GM23248 (cell line): ENCODE data around the gene ASPSCR1. TPM values are rescaled to one million over a fixed set of nuclear protein-coding genes. Genes with fewer than 3 reads are reported as not detected.

Source experiments
- DNase-seq: peaks from one replicate; pipeline ENCODE4 v3.0.0-alpha.2; 2015
- H2AFZ ChIP-seq: fragments of 200-600 bp; sonication (generic); 2 replicates; pipeline ENCODE4 v1.6.1; 2016; ENCODE audit warnings: antibody characterized with exemption
- H3F3A ChIP-seq: fragments of 200-600 bp; sonication (generic); 2 replicates; pipeline ENCODE4 v1.6.1; 2016; ENCODE audit warnings: mild to moderate bottlenecking, antibody characterized with exemption, mixed run types; ENCODE audit not compliant: insufficient read depth
- H3K27ac ChIP-seq: fragments of 200-600 bp; sonication (generic); 2 replicates; pipeline ENCODE4 v1.5.1; 2016; ENCODE audit warnings: mild to moderate bottlenecking
- H3K27me3 ChIP-seq: fragments of 200-600 bp; sonication (generic); replicated peaks from 2 replicates; pipeline ENCODE4 v1.6.1; 2016; ENCODE audit warnings: mild to moderate bottlenecking; ENCODE audit not compliant: insufficient read depth
- H3K36me3 ChIP-seq: fragments of 200-600 bp; sonication (generic); 2 replicates; pipeline ENCODE4 v1.6.1; 2016; ENCODE audit warnings: low read depth, mild to moderate bottlenecking
- H3K4me1 ChIP-seq: fragments of 200-600 bp; sonication (generic); 2 replicates; pipeline ENCODE4 v1.6.1; 2016; ENCODE audit warnings: mild to moderate bottlenecking; ENCODE audit not compliant: insufficient read depth
- H3K4me2 ChIP-seq: fragments of 200-600 bp; sonication (generic); one replicate; pipeline ENCODE4 v1.6.1; 2016; ENCODE audit warnings: mild to moderate bottlenecking; ENCODE audit not compliant: unreplicated experiment
- H3K4me3 ChIP-seq: fragments of 200-600 bp; sonication (generic); 2 replicates; pipeline ENCODE4 v1.5.1; 2016; ENCODE audit warnings: mild to moderate bottlenecking
- H3K79me2 ChIP-seq: fragments of 200-600 bp; sonication (generic); 2 replicates; pipeline ENCODE4 v1.6.1; 2016; ENCODE audit warnings: mild to moderate bottlenecking; ENCODE audit not compliant: insufficient read depth
- H3K9ac ChIP-seq: fragments of 200-600 bp; sonication (generic); 2 replicates; pipeline ENCODE4 v1.6.1; 2016; ENCODE audit warnings: mild to moderate bottlenecking
- H3K9me2 ChIP-seq: fragments of 200-600 bp; sonication (generic); 2 replicates; pipeline ENCODE4 v1.6.1; 2016; ENCODE audit warnings: mixed run types, mild to moderate bottlenecking, moderate library complexity; ENCODE audit not compliant: insufficient read depth
- H3K9me3 ChIP-seq: fragments of 200-600 bp; sonication (generic); one replicate; pipeline ENCODE4 v1.6.1; 2017; ENCODE audit warnings: low read depth
- H4K20me1 ChIP-seq: fragments of 200-600 bp; sonication (generic); 2 replicates; pipeline ENCODE4 v1.6.0; 2016; ENCODE audit not compliant: insufficient read depth
- EZH2 ChIP-seq: fragments of 200-600 bp; sonication (generic); IDR thresholded peaks from 2 replicates; pipeline ENCODE4 v1.6.1; 2018; ENCODE audit warnings: antibody characterized with exemption, mild to moderate bottlenecking; ENCODE audit not compliant: insufficient read depth, poor library complexity, severe bottlenecking
- EZH2phosphoT487 ChIP-seq: fragments of 200-600 bp; sonication (generic); IDR thresholded peaks from 2 replicates; pipeline ENCODE4 v1.6.1; 2018; ENCODE audit warnings: antibody characterized with exemption, moderate library complexity, mild to moderate bottlenecking, low read depth; ENCODE audit not compliant: insufficient read depth
- WGBS, 2 experiments: methylation state at CpG; one replicate each; pipeline ENCODE4 v1.1.6; 2015 to 2017; ENCODE audit warnings: low lambda C conversion rate in 2 of 2, low coverage in 1 of 2; ENCODE audit errors: missing lambda C conversion rate in 2 of 2; 5-methylcytosine and 5-hydroxymethylcytosine counted together
- in situ Hi-C: fragments of 300-500 bp; cut with MboI; formaldehyde crosslinking; loops from 2 replicates; pipeline ENCODE4 v1.15.0; 2020
- polyA plus RNA-seq: library from polyadenylated mRNA; unstranded; fragments of >200 nt; fragmentation: Nextera tagmentation; extraction: Ambion mirVana; gene quantifications from 2 replicates; pipeline ENCODE4 v1.2.1, GENCODE V29; 2016
- total RNA-seq: library from RNA; depleted of rRNA; stranded (reverse); fragments of >200 nt; shearing (Covaris generic); gene quantifications from 2 replicates; pipeline ENCODE4 v1.2.3, GENCODE V29; 2014

ASPSCR1 gene
- total and polyA plus RNA-seq, 2 experiments from 2014 or later = 20.6 to 23.5 TPM

- Histone ChIP-seq H3K79me2 (no peaks in the 10 kb centered on the region), H3K27ac (no peak overlapping the region), H3K27me3 (peaks cover 20% of the 10 kb centered on the region), H3K4me2 (no peak overlapping the region), H2AFZ (no peak overlapping the region), H3K4me3 (no peak overlapping the region), H3K9ac (no peak overlapping the region), H3F3A (no peaks in the 10 kb centered on the region), H3K4me1 (no peaks in the 10 kb centered on the region), H3K36me3 (no peaks in the 10 kb centered on the region), H4K20me1 (no peaks in the 10 kb centered on the region), H3K9me2 (no peaks in the 10 kb centered on the region), H3K9me3 (no peaks in the 10 kb centered on the region)
- DNase-seq = no peak
- no peak for TF ChIP-seq EZH2phosphoT487
- WGBS, 2 experiments = 58 to 61% methylated on average over 14 to 15 of the region's 15 CpGs
- in situ Hi-C loops = no loop called here
These were observed 18.6 kb upstream of the ASPSCR1 start for GRCh38 chr17:81958633-81959342.

- Histone ChIP-seq H3K4me1 (0 out of 2 replicates have a peak, but pooled peaks cover 2% of the 10 kb centered on the region), H3K27me3 (peaks cover 20% of the 10 kb centered on the region), H3K9me2 (no peaks in the 10 kb centered on the region), H3K4me2 (no peak overlapping the region), H3K4me3 (peak overlapping the region; percentile 34; the same call in 1 of the 2 replicates), H2AFZ (peak overlapping the region; percentile 23; the same call in 1 of the 2 replicates), H3K27ac (no peak overlapping the region), H3F3A (peaks cover 7% of the 10 kb centered on the region), H3K9ac (no peak overlapping the region), H3K36me3 (no peaks in the 10 kb centered on the region), H4K20me1 (no peaks in the 10 kb centered on the region), H3K9me3 (no peaks in the 10 kb centered on the region), H3K79me2 (no peaks in the 10 kb centered on the region)
- TF ChIP-seq EZH2 = no peak
- no peak for TF ChIP-seq EZH2phosphoT487
- in situ Hi-C loops = no loop called here
- WGBS, 2 experiments = 7 to 12% methylated on average over 22 to 51 of the region's 112 CpGs
- DNase-seq = peak; percentile 73
These were observed 17.9 kb upstream of the ASPSCR1 start for GRCh38 chr17:81959362-81960129.

DNA sequence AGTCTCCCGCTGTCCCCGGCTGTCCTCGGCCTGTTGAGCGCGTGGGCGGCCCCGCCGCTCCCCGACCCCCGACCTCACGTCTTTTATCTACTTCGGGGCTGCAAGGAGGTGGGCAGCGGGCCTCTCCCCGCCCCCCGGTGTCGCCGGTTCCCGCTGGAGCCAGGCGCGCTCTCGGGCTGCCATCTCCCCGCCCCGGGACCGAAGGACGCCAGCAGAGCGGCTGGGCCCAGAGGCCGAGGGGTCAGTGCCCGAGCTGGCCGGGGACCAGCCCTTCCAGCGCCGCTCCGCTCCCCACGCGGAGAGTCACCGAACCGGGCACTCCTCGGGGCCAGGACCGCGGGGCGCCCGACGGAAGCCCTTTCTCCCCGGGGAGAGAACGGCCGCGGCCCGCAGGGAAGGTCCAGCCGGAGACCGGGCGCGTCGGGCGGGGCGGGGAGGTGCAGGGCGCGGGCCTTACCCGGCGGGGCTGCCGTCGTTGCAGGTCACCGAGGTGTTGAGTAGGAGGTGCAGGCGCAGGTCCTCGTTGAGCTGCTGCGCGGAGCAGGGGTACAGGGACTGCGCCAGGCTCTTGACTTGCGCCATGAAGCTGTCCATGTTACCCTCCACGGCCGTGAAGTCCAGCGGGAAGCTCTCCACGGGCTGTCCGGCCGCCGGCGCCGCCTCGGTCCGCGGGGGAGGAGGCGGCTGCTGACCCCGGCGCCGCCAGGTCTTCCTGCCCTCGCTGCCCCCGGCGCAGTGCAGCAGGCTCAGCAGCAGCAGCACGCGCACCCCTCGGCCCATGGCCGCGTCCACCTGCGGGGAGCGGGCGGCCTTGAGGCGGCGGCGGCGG, 17.1 kb upstream of the ASPSCR1 start:
- Histone ChIP-seq H3K4me2 (no peak overlapping the region), H3K4me3 (peak overlapping the region; percentile 34; the same call in 1 of the 2 replicates), H2AFZ (peak overlapping the region; percentile 23; the same call in 1 of the 2 replicates), H3K9ac (no peak overlapping the region), H3K27me3 (peaks cover 20% of the 10 kb centered on the region), H3F3A (peaks cover 13% of the 10 kb centered on the region), H3K36me3 (no peaks in the 10 kb centered on the region), H3K9me3 (no peaks in the 10 kb centered on the region), H3K9me2 (no peaks in the 10 kb centered on the region), H4K20me1 (no peaks in the 10 kb centered on the region), H3K27ac (no peak overlapping the region), H3K4me1 (peaks cover 10% of the 10 kb centered on the region; the same call in 1 of the 2 replicates), H3K79me2 (no peaks in the 10 kb centered on the region)
- DNase-seq = no peak
- in situ Hi-C loops = no loop called here
- WGBS, 2 experiments = 3 to 5% methylated on average over 78 to 83 of the region's 98 CpGs
- peak; percentile 95 for TF ChIP-seq EZH2
- TF ChIP-seq EZH2phosphoT487 = peak; percentile 71

DNA sequence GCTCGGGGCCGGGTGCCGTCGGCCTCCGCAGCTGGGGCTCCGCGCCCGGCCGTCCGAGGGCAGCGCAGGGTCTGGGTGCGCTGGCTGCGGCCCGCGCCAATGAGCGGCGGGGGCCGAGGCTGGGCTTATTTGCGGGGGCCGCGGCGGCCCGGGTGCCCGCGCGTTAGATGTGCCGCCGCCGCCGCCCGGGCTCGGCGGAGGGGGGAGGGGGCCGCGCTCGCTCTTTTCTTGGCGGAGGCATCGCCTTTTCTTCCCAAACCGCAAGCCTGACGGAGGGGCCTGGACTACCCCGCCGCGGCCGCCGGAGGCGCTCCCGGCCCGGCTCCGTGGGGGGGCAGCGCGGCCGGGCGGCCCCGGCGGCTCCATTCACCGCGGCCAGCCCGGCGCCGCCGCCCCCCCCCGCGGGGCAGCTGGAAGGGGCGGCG, 16.3 kb upstream of the ASPSCR1 start, which contains the start of gene NOTUM:
NOTUM (minus strand) TSS at position 101 of the 425 bp plus-strand sequence. CDS start 278 bp downstream, outside the sequence.
- DNase-seq = peak; percentile 61
- no peaks in the 10 kb centered on the region for H3K9me2 ChIP-seq
- H3K79me2 ChIP-seq = no peaks in the 10 kb centered on the region
- no peak within 1 kb of the TSS for H3K4me3 ChIP-seq
- peaks cover 20% of the 10 kb centered on the region for H3K27me3 ChIP-seq
- in situ Hi-C loops = no loop called here
- H3F3A ChIP-seq = peaks cover 13% of the 10 kb centered on the region
- H3K4me2 ChIP-seq = no peak within 1 kb of the TSS
- 0 to 2% methylated on average over 19 to 26 of the region's 65 CpGs for WGBS, 2 experiments
- H3K4me1 ChIP-seq = peaks cover 13% of the 10 kb centered on the region; the same call in 1 of the 2 replicates
- H3K27ac ChIP-seq = no peak within 1 kb of the TSS
- no peaks in the 10 kb centered on the region for H3K9me3 ChIP-seq
- TF ChIP-seq EZH2 (no peak), EZH2phosphoT487 (no peak)
- 0 out of 2 replicates have a peak within 1 kb of the TSS, but pooled peaks have one; percentile 23 for H2AFZ ChIP-seq
- H4K20me1 ChIP-seq = no peaks in the 10 kb centered on the region
- H3K36me3 ChIP-seq = no peaks in the 10 kb centered on the region
- H3K9ac ChIP-seq = no peak within 1 kb of the TSS
